Measurements from ENCODE around the gene MCOLN3. TPM values are rescaled to one million over a fixed set of nuclear protein-coding genes. Genes with fewer than 3 reads are reported as not detected.

The MCOLN3 gene
- total RNA-seq, 4 donors from 2014 or later: 6.5 to 12.9 (median 8.6) TPM

DNA sequence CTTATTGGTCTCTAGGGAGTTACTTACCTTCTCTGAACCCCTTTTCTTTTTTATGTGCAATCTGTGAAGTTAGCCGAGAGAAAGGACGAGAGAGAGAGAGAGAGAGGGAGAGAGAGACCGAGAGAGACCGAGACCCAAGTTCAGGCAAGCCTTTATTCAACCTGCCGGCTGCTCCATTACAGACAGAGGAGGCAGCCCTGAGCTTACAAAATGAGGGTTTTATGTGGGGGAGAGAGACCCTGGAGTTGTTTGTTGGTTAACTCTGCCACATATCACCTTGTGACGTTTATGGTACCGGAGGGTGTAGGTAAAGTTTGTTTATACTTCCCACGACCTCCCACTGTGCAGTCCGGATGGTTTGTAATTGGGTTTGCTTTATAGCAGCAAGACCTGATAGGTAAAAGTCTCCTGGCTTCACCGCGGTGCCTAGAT is 1.5 kb upstream of the MCOLN3 start:
- Histone ChIP-seq H3K9me3 (no peaks in the 10 kb centered on the region), H3K4me1 (peaks cover 0 to 21% (median 8%) of the 10 kb centered on the region in 4 donors), H3K36me3 (no peaks in the 10 kb centered on the region), H3K27ac (no peak overlapping the region), H3K4me3 (no peak overlapping the region), H3K27me3 (peaks cover 4 to 57% of the 10 kb centered on the region in 2 donors)
- DNase-seq (ENCODE audit: low spot score in 2 of 2): no peak
- 27 to 31% methylated on average over 11 of the region's 11 CpGs for WGBS, 2 donors
- no peak for TF ChIP-seq POLR2A (IDR thresholded peaks at IDR 0.05)
- TF ChIP-seq, protein P1, sequence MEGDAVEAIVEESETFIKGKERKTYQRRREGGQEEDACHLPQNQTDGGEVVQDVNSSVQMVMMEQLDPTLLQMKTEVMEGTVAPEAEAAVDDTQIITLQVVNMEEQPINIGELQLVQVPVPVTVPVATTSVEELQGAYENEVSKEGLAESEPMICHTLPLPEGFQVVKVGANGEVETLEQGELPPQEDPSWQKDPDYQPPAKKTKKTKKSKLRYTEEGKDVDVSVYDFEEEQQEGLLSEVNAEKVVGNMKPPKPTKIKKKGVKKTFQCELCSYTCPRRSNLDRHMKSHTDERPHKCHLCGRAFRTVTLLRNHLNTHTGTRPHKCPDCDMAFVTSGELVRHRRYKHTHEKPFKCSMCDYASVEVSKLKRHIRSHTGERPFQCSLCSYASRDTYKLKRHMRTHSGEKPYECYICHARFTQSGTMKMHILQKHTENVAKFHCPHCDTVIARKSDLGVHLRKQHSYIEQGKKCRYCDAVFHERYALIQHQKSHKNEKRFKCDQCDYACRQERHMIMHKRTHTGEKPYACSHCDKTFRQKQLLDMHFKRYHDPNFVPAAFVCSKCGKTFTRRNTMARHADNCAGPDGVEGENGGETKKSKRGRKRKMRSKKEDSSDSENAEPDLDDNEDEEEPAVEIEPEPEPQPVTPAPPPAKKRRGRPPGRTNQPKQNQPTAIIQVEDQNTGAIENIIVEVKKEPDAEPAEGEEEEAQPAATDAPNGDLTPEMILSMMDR (IDR thresholded peaks at IDR 0.05): no peak
- no peak for TF ChIP-seq EP300 (IDR thresholded peaks at IDR 0.05)

DNA sequence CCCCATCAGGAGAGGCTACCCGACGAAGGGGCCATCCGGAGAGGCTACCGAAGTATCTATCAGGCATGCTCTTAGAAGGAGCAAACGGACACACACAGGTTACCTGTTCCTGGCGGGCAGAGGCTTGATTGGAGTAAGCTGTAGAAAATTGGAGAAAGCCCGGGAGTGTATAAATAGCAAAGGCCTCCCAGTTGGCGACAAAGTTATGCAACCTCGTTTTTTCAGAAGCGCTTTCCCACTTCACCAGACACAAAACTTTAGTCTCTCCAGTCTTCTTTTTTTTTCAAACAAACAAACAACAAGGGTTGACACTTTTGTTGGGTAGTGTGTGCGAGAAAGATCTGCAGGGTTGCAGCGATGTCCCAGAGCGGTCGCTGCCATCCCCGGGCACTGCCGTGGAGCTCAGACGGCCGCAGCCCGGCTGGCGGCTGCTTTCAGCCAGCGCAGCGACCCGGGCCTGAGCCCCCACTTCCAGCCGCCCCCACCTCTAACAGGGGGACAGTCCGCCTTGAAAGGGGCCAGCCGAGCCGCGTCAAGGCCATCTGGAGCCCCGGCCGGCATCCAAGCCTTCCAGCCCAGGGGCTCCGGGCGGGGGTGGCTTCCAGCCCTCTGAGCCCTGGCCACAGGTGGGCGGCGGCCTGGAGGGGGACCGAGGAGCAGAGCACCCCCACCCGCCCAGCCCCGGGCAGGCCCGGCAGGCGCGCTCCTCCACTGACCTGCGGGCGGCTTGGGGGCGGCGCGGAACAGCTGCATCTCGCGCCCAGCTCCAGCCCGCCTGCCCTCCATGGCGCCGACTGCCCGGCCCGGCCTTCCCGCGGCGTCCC is 616 bp downstream of the MCOLN3 start:
- no peak for TF ChIP-seq EP300 (IDR thresholded peaks at IDR 0.05)
- TF ChIP-seq, protein P1 (IDR thresholded peaks at IDR 0.05): no peak
- TF ChIP-seq POLR2A (IDR thresholded peaks at IDR 0.05): no peak
- H3K9me3 ChIP-seq: no peaks in the 10 kb centered on the region
- 5% methylated on average over 15 to 42 of the region's 55 CpGs for WGBS, 2 donors
- H3K36me3 ChIP-seq: no peaks in the 10 kb centered on the region
- peak overlapping the region; percentile 31 to 56 (median 38) for H3K4me3 ChIP-seq
- H3K4me1 ChIP-seq: peaks cover 0 to 21% (median 8%) of the 10 kb centered on the region in 4 donors
- DNase-seq (ENCODE audit: low spot score in 2 of 2): no peak
- peaks cover 4 to 71% of the 10 kb centered on the region in 2 donors for H3K27me3 ChIP-seq
- H3K27ac ChIP-seq: peak overlapping the region in 1 of 4 donors; percentile 57

DNA sequence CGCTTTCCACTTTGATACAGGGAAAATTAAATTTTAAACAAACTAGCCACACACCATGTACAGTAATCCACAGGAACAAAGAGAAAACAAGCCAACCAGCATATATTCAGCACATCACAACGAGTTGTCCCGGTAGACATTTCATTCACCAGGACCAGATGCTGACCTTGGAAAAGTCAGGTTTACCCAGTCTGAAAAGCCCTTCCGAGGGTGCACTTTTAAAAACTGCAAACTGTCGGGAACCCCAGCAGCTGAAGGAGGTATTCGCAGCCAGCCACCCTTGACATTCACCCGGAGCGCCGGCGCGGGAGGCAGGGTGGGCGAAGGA is 1.2 kb downstream of the MCOLN3 start:
- peaks cover 4 to 77% of the 10 kb centered on the region in 2 donors for H3K27me3 ChIP-seq
- H3K4me1 ChIP-seq: peaks cover 0 to 21% (median 8%) of the 10 kb centered on the region in 4 donors
- H3K27ac ChIP-seq: no peak overlapping the region
- 33 to 38% methylated on average over 6 to 12 of the region's 12 CpGs for WGBS, 2 donors
- H3K36me3 ChIP-seq: no peaks in the 10 kb centered on the region
- H3K9me3 ChIP-seq: no peaks in the 10 kb centered on the region
- DNase-seq (ENCODE audit: low spot score in 2 of 2): no peak
- H3K4me3 ChIP-seq: peak overlapping the region in 1 of 4 donors; percentile 56
- TF ChIP-seq, protein P1 (IDR thresholded peaks at IDR 0.05): no peak
- TF ChIP-seq EP300 (IDR thresholded peaks at IDR 0.05) (no peak), POLR2A (IDR thresholded peaks at IDR 0.05) (no peak)

DNA sequence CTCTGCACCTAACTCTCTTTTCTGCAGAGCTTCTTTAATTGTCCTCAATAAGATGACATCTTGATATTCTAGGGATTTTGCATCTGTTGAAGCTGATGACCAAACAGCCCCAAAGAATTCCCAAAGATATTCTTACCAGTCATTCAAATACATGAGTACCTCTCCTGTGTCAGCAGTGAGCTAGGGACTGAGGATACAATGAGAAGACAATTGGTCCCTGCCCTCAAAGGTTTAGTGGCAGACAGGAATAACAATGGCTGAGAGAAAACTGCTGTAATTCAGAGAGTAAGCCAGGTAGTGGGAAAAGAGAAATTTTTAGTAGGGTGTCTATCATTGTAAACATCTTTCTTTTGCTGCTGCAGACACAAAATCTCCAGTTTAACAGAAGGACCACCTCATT is 5.9 kb downstream of the MCOLN3 start:
- peaks cover 0 to 6% (median 0%) of the 10 kb centered on the region in 4 donors for H3K4me1 ChIP-seq
- H3K4me3 ChIP-seq: no peak overlapping the region
- H3K36me3 ChIP-seq: no peaks in the 10 kb centered on the region
- no peak overlapping the region for H3K27ac ChIP-seq
- no peaks in the 10 kb centered on the region for H3K9me3 ChIP-seq
- DNase-seq (ENCODE audit: low spot score in 2 of 2): no peak
- no peak for TF ChIP-seq POLR2A (IDR thresholded peaks at IDR 0.05)
- TF ChIP-seq, protein P1 (IDR thresholded peaks at IDR 0.05): no peak
- no peak for TF ChIP-seq EP300 (IDR thresholded peaks at IDR 0.05)
- peaks cover 0 to 41% of the 10 kb centered on the region in 2 donors for H3K27me3 ChIP-seq

DNA sequence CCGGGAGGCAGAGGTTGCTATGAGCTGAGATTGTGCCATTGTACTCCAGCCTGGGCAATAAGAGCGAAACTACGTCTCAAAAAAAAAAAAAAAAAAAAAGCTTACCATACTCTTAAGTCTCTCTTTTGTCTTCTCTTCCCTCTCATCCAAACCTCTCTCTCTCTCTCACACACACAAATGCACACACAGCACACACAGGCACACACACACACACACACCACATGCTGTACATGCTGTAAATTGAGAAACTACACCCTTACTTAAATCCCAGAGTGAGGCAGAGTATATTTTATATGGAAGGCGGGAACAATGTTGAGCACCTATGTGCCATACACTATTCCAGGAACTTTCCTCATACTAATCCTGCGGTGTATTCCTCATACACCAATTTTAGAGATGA is 6.5 kb downstream of the MCOLN3 start:
- Histone ChIP-seq H3K36me3 (no peaks in the 10 kb centered on the region), H3K4me3 (no peak overlapping the region), H3K9me3 (no peaks in the 10 kb centered on the region), H3K27me3 (peaks cover 0 to 35% of the 10 kb centered on the region in 2 donors), H3K4me1 (no peaks in the 10 kb centered on the region), H3K27ac (no peak overlapping the region)
- 88 to 94% methylated on average over 5 of the region's 5 CpGs for WGBS, 2 donors
- TF ChIP-seq, protein P1 (IDR thresholded peaks at IDR 0.05): no peak
- TF ChIP-seq EP300 (IDR thresholded peaks at IDR 0.05) (no peak), POLR2A (IDR thresholded peaks at IDR 0.05) (no peak)
- no peak for DNase-seq (ENCODE audit: low spot score in 2 of 2)

Data from tibial nerve (tissue), 4 donors.